ENCODE results near the gene TBC1D2.

Gene TBC1D2

GRCh38 chr9:98241357-98242300, 13.8 kb downstream of the TBC1D2 start:
- H3K4me3 ChIP-seq (ENCODE audit: low read depth, low read length), result no peak overlapping the region
- H3K27me3 ChIP-seq (ENCODE audit: insufficient read depth, low read length), result no peaks in the 10 kb centered on the region
- H3K36me3 ChIP-seq (ENCODE audit: insufficient read depth, low read length), result peaks cover 18% of the 10 kb centered on the region
- no peaks in the 10 kb centered on the region for H3K4me1 ChIP-seq (ENCODE audit: control insufficient read depth, insufficient read depth, low read length, unreplicated experiment)
- no peak overlapping the region for H2AFZ ChIP-seq (ENCODE audit: low read length, unreplicated experiment)
- no peak overlapping the region for H3K27ac ChIP-seq (ENCODE audit: low read depth, low read length)
- peaks cover 8% of the 10 kb centered on the region for H3K79me2 ChIP-seq (ENCODE audit: control insufficient read depth, insufficient read depth, low read length, unreplicated experiment)

- Histone ChIP-seq H3K27ac (ENCODE audit: low read depth, low read length) (no peak overlapping the region), H3K36me3 (ENCODE audit: insufficient read depth, low read length) (peaks cover 18% of the 10 kb centered on the region), H3K4me1 (ENCODE audit: control insufficient read depth, insufficient read depth, low read length, unreplicated experiment) (no peaks in the 10 kb centered on the region), H3K27me3 (ENCODE audit: insufficient read depth, low read length) (no peaks in the 10 kb centered on the region), H2AFZ (ENCODE audit: low read length, unreplicated experiment) (no peak overlapping the region), H3K4me3 (ENCODE audit: low read depth, low read length) (no peak overlapping the region), H3K79me2 (ENCODE audit: control insufficient read depth, insufficient read depth, low read length, unreplicated experiment) (peaks cover 3% of the 10 kb centered on the region)
Observed at GRCh38 chr9:98240475-98240874, 15.0 kb downstream of the TBC1D2 start.

- no peak overlapping the region for H3K4me3 ChIP-seq (ENCODE audit: low read depth, low read length)
- peaks cover 5% of the 10 kb centered on the region for H3K4me1 ChIP-seq (ENCODE audit: control insufficient read depth, insufficient read depth, low read length, unreplicated experiment)
- H2AFZ ChIP-seq (ENCODE audit: low read length, unreplicated experiment), result no peak overlapping the region
- peaks cover 3% of the 10 kb centered on the region for H3K79me2 ChIP-seq (ENCODE audit: control insufficient read depth, insufficient read depth, low read length, unreplicated experiment)
- peaks cover 27% of the 10 kb centered on the region for H3K36me3 ChIP-seq (ENCODE audit: insufficient read depth, low read length)
- no peak overlapping the region for H3K27ac ChIP-seq (ENCODE audit: low read depth, low read length)
- no peaks in the 10 kb centered on the region for H3K27me3 ChIP-seq (ENCODE audit: insufficient read depth, low read length)
Observed at GRCh38 chr9:98236901-98237487, 18.5 kb downstream of the TBC1D2 start.

- Histone ChIP-seq H3K27me3 (ENCODE audit: insufficient read depth, low read length) (no peaks in the 10 kb centered on the region), H3K27ac (ENCODE audit: low read depth, low read length) (no peak overlapping the region), H3K79me2 (ENCODE audit: control insufficient read depth, insufficient read depth, low read length, unreplicated experiment) (no peaks in the 10 kb centered on the region), H3K4me1 (ENCODE audit: control insufficient read depth, insufficient read depth, low read length, unreplicated experiment) (peaks cover 12% of the 10 kb centered on the region), H3K4me3 (ENCODE audit: low read depth, low read length) (no peak overlapping the region), H3K36me3 (ENCODE audit: insufficient read depth, low read length) (peaks cover 23% of the 10 kb centered on the region), H2AFZ (ENCODE audit: low read length, unreplicated experiment) (no peak overlapping the region)
Observed at GRCh38 chr9:98235126-98235525, 20.3 kb downstream of the TBC1D2 start.

- Histone ChIP-seq H3K27ac (ENCODE audit: low read depth, low read length) (no peak overlapping the region), H3K4me1 (ENCODE audit: control insufficient read depth, insufficient read depth, low read length, unreplicated experiment) (peaks cover 12% of the 10 kb centered on the region), H3K79me2 (ENCODE audit: control insufficient read depth, insufficient read depth, low read length, unreplicated experiment) (no peaks in the 10 kb centered on the region), H2AFZ (ENCODE audit: low read length, unreplicated experiment) (no peak overlapping the region), H3K27me3 (ENCODE audit: insufficient read depth, low read length) (no peaks in the 10 kb centered on the region), H3K4me3 (ENCODE audit: low read depth, low read length) (no peak overlapping the region), H3K36me3 (ENCODE audit: insufficient read depth, low read length) (peaks cover 30% of the 10 kb centered on the region)
Observed at GRCh38 chr9:98234245-98234825, 21.1 kb downstream of the TBC1D2 start.

- H3K27ac ChIP-seq (ENCODE audit: low read depth, low read length), result peak overlapping the region; percentile 37
- no peaks in the 10 kb centered on the region for H3K27me3 ChIP-seq (ENCODE audit: insufficient read depth, low read length)
- peaks cover 20% of the 10 kb centered on the region for H3K4me1 ChIP-seq (ENCODE audit: control insufficient read depth, insufficient read depth, low read length, unreplicated experiment)
- no peak overlapping the region for H3K4me3 ChIP-seq (ENCODE audit: low read depth, low read length)
- H3K36me3 ChIP-seq (ENCODE audit: insufficient read depth, low read length), result peaks cover 39% of the 10 kb centered on the region
- H3K79me2 ChIP-seq (ENCODE audit: control insufficient read depth, insufficient read depth, low read length, unreplicated experiment), result no peaks in the 10 kb centered on the region
- H2AFZ ChIP-seq (ENCODE audit: low read length, unreplicated experiment), result no peak overlapping the region
Observed at GRCh38 chr9:98232926-98233325, 22.5 kb downstream of the TBC1D2 start.

- peak overlapping the region; percentile 51 for H3K27ac ChIP-seq (ENCODE audit: low read depth, low read length)
- H3K79me2 ChIP-seq (ENCODE audit: control insufficient read depth, insufficient read depth, low read length, unreplicated experiment), result no peaks in the 10 kb centered on the region
- H3K27me3 ChIP-seq (ENCODE audit: insufficient read depth, low read length), result no peaks in the 10 kb centered on the region
- no peak overlapping the region; the same call in 1 of the 2 replicates for H3K4me3 ChIP-seq (ENCODE audit: low read depth, low read length)
- H2AFZ ChIP-seq (ENCODE audit: low read length, unreplicated experiment), result no peak overlapping the region
- H3K36me3 ChIP-seq (ENCODE audit: insufficient read depth, low read length), result peaks cover 42% of the 10 kb centered on the region
- H3K4me1 ChIP-seq (ENCODE audit: control insufficient read depth, insufficient read depth, low read length, unreplicated experiment), result peaks cover 24% of the 10 kb centered on the region
Observed at GRCh38 chr9:98231770-98232478, 23.5 kb downstream of the TBC1D2 start.

- Histone ChIP-seq H3K36me3 (ENCODE audit: insufficient read depth, low read length) (peaks cover 51% of the 10 kb centered on the region), H3K27ac (ENCODE audit: low read depth, low read length) (no peak overlapping the region), H3K4me3 (ENCODE audit: low read depth, low read length) (no peak overlapping the region), H2AFZ (ENCODE audit: low read length, unreplicated experiment) (no peak overlapping the region), H3K4me1 (ENCODE audit: control insufficient read depth, insufficient read depth, low read length, unreplicated experiment) (peaks cover 35% of the 10 kb centered on the region), H3K27me3 (ENCODE audit: insufficient read depth, low read length) (no peaks in the 10 kb centered on the region), H3K79me2 (ENCODE audit: control insufficient read depth, insufficient read depth, low read length, unreplicated experiment) (no peaks in the 10 kb centered on the region)
Observed at GRCh38 chr9:98230789-98231188, 24.7 kb downstream of the TBC1D2 start.

- no peak overlapping the region for H3K27ac ChIP-seq (ENCODE audit: low read depth, low read length)
- no peaks in the 10 kb centered on the region for H3K27me3 ChIP-seq (ENCODE audit: insufficient read depth, low read length)
- peaks cover 36% of the 10 kb centered on the region for H3K4me1 ChIP-seq (ENCODE audit: control insufficient read depth, insufficient read depth, low read length, unreplicated experiment)
- H3K79me2 ChIP-seq (ENCODE audit: control insufficient read depth, insufficient read depth, low read length, unreplicated experiment), result no peaks in the 10 kb centered on the region
- peaks cover 54% of the 10 kb centered on the region for H3K36me3 ChIP-seq (ENCODE audit: insufficient read depth, low read length)
- H3K4me3 ChIP-seq (ENCODE audit: low read depth, low read length), result no peak overlapping the region
- H2AFZ ChIP-seq (ENCODE audit: low read length, unreplicated experiment), result no peak overlapping the region
Observed at GRCh38 chr9:98230304-98230703, 25.1 kb downstream of the TBC1D2 start.

GRCh38 chr9:98229620-98230019, 25.8 kb downstream of the TBC1D2 start:
- Histone ChIP-seq H3K27me3 (ENCODE audit: insufficient read depth, low read length) (no peaks in the 10 kb centered on the region), H3K27ac (ENCODE audit: low read depth, low read length) (no peak overlapping the region), H3K79me2 (ENCODE audit: control insufficient read depth, insufficient read depth, low read length, unreplicated experiment) (no peaks in the 10 kb centered on the region), H2AFZ (ENCODE audit: low read length, unreplicated experiment) (no peak overlapping the region), H3K4me3 (ENCODE audit: low read depth, low read length) (no peak overlapping the region), H3K4me1 (ENCODE audit: control insufficient read depth, insufficient read depth, low read length, unreplicated experiment) (peaks cover 39% of the 10 kb centered on the region), H3K36me3 (ENCODE audit: insufficient read depth, low read length) (peaks cover 55% of the 10 kb centered on the region; the same call in 1 of the 2 replicates)
